NOMO-1 treated with DMSO at 0.1 percent for 48 hours (cell line): ENCODE results near the gene RANGAP1.

Experiments used
- DNase-seq: peaks from one replicate; lab custom pipeline; 2025; ENCODE audit not compliant: unreplicated experiment; lab: John Stamatoyannopoulos, UW

RANGAP1 gene

GRCh38 chr22:41238570-41239442 is 47.2 kb downstream of the RANGAP1 start:
- no peak for DNase-seq

GRCh38 chr22:41237707-41238569 is 48.0 kb downstream of the RANGAP1 start:
- peak; percentile 75 for DNase-seq

DNA sequence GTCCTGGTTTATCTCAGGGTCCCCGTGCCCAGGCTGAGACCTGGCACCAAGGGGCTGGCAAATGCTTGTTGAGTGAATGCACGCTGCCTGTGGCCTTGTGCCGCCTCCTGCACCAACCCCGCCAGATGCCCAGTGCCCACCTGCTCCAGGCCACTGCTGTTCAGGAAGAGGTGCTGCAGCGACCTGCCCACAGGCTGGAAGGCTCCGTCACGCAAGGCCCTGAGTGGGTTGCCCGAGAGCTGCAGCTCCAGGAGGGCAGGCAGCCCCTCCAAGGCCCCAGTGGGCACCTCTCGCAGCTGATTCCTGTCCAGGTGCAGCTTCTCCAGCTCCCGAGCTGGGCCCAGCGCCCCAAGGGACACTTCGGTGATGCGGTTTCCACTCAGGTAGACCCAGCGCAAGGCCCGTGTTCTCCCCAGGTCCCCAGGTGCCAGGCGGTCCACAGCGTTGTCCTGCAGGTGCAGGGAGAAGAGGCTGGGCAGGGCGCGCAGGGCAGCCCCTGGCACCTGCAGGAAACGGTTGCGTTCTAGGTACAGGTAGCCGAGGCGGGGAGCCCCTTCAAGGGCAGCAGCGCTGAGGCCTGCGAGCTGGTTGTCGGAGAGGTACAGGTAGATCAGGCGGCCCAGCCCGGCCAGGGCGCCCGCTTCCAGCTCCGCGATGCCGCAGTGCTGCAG is 48.8 kb downstream of the RANGAP1 start:
- no peak for DNase-seq

DNA sequence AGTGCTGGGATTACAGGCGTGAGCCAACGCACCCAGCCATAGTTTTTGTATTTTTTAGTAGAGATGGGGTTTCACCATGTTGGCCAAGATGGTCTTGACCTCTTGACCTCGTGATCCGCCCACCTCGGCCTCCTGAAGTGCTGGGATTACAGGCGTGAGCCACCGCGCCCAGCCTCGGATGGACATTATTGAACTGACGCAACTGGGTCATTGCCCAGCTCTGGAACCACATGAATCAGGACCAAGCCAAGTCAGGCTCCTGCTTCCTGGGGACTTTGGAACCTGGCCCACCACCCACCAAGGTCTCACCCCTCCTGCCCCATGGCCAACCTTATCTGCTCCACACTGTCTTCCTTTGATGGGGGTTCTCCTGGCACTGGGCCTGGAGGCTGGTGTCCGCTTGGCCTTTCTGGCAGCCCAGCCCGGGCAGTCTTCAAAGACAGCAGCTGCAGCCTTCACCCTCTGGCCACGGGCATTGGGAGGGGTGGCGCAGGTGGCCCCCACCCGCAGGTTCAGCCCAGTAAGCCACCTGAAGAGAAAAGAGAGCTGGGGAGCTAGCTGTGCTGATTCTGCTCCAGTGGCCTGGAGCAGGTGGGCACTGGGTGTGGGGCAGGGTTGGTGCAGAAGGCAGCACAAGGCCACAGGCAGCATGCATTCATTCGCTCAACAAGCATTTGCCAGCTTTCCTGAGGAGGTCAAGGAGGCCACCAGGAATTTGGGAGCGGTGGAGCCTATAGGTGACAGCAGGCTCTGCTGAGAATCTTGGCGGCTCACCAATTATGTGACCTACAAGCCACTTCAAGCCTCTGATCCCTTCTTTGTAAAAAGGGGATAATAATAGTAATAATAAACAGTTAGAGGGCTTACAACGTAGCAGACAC is 50.9 kb downstream of the RANGAP1 start:
- DNase-seq = no peak

DNA sequence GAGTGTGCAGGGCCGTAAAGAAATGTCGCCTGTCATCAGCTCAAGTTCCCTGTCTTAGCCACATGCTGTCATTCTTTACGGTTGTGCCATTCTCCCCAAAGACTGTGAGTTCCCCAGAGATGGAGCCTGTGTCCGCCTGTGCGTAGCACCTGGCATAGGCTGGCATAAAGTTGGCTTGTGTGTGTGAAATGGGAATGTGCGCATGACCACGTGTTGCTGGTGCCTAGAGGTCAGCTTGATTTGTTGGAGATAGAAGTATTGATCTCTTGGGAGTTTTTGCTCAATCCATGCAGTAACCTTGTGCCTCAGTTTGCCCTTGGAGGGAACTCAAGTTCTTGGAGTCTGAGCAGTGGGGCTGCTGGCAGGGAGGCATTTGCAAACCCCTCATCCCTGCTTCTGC is 54.6 kb downstream of the RANGAP1 start:
- DNase-seq = no peak

DNA sequence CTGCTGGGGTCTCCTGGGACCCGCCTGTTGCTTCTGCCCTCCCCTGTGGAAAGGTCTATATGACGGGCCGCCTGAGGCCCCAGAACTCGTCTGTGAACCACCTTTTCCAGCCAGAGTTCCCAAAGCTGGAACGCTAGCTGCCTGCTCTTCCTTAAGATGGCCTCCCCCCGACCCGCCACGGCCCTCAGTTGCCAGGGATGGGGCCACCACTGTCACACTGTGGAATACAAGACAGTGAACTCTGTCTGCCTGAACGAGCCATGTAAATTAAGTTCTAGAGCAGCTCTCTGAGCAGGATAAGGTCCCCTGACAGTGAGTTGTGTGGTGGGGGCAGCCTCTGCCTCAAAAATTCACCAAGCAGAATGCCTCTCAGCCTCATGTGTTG is 55.6 kb downstream of the RANGAP1 start:
- DNase-seq = no peak

DNA sequence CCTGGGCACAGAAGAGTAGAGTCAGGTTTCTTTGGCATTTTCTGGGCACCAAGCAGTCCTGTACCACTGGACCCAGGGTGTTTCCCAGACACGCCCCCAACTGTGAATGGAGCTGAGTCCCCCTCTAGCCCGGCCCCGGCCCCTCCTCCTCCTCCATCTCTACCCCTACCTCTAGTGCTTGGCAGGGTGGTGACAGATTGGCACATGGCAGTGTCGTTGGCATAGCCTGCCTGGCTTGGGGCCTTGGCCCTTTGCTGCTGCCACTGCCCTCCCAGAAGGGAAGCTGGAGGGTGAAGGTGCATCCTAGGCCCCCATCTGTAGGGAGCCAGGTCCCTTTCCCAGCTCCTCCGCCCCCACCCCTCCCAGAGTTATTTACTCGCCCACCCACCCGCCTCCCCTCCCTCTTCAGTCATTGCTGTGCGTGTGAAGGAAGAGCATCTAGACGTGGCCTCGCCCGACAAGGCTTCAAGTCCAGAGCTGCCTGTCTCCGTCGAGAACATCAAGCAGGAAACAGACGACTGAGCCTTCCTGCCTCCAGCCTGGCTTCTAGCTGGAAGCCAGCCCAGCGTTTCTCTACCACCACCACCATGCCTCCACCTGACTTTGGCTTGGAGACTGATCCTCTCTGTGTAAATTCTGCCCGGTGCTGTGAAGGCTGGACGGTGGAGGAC is 56.1 kb downstream of the RANGAP1 start:
- no peak for DNase-seq

- no peak for DNase-seq
These were observed 56.8 kb downstream of the RANGAP1 start for GRCh38 chr22:41229215-41229614.

GRCh38 chr22:41226723-41227655 is 59.0 kb downstream of the RANGAP1 start:
- no peak for DNase-seq

DNA sequence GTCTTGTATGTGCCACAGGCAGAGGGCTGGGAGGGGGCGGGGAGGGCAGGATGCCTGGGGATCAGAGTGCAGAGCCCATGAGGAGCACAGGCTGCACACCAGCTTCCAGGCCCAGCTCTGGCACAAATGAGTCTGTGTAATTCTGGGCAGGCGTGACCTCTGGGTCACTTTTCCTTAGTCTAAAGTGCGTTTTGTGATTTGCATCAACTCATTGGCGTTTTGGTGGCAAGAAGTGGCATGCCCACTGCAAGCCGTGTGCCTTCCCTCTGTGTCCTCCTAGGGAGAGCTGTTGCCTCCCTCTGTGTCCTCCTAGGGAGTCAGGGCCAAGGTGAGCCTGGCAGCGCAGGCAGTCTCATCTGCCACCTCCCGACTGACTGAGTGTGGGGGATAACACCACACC is 62.5 kb downstream of the RANGAP1 start:
- no peak for DNase-seq

DNA sequence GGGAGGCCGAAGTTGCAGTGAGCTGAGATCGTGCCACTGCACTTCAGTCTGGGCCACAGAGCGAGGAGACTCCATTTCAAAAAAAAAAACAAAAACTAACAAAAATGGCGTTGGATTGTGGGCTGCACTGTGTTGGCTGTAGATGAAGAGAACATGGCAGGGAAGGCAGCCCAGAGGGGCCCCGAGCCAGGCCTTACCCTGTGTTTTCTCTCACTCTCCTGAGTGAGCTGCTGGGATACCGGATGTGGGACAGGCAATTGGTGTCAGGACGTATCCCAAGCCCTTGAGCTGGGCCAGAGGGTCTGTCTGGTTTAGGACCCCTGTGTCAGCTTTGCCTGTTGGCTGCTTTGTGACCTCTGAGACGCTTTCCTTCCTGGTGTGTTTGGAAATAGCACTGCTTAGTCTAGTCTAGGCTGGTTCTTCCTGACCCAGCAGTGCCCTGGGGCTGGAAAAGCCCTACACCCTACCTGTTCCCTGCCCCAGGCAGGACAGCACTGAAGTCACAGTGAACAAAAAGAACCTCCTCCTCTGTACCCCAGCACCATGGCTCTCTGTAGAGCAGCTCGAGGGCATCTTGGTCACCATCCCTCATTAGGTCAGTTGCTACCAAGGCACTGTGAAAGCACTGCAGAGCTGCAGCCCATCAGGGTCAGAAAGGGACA is 63.0 kb downstream of the RANGAP1 start:
- DNase-seq = no peak

DNA sequence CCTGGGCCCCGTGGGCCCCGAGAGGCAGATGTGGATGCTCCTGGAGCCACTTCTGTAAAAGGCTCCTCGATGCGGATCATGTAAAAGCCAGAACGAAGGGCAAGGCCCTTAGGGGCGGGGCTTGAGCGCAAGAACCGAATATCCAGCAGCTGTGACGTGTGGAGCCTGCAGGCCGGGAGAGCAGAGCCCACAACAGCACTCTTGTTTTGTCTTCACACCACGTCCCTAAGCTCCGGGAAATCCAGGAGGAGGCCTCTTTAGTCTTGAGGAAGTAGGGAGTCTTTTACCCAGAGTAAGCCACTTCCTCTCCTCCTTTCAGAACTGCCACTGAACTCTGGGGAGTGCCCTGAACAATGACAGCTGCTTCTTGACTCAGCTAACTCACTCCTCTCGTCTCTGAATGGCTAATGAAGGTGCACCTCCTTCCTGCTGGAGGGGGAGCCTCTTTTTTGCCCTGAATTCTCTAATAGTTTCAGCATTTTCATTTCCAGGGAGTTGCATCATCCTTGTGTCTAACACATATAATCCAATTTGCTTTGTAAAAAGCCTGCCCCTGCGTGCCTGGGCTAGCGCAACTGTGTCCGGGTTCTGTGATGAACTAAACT is 68.3 kb downstream of the RANGAP1 start:
- DNase-seq = peak; percentile 95

DNA sequence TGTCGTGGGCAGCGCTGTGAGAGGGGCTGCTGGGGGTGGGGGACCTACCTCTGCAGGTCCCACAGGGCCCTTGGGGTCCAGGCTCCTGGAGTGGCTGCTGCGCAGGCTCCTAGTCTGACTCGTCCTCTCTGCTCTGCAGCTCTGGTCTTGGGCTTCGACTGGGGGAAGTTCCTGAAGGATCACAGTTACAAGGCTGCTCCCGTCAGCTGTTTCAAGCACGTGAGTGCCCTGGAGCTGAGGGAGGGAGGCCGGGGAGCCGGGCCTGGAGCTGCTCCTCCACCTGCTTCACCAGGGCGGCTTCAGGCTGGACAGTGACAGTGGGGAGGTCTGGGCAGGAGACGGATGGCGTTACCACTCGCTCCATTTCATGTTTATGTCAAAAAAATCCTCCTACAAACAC is 69.0 kb downstream of the RANGAP1 start:
- no peak for DNase-seq

- DNase-seq = no peak
These were observed 70.1 kb downstream of the RANGAP1 start for GRCh38 chr22:41215926-41216325.

DNA sequence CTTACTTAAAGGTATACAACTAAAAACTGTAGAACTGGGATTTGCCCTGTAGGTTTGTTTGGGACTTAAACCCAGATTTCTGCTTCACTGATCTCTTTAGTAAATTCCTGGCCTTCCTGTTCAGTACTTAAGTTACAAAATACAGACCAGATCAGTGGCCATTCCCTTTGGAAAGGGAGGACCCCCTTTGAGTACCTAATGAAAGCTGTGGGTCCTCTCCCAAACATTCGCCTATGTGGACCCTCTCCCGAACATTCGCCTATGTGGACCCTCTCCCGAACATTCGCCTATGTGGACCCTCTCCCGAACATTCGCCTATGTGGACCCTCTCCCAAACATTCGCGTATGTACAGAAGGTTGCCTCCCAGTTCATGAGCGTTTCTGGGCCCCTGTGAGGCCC is 70.6 kb downstream of the RANGAP1 start:
- DNase-seq = no peak

- no peak for DNase-seq
These were observed 79.3 kb downstream of the RANGAP1 start for GRCh38 chr22:41206719-41207118.

- peak; percentile 92 for DNase-seq
These were observed 80.7 kb downstream of the RANGAP1 start, which contains the start of gene L3MBTL2 for GRCh38 chr22:41204992-41205900. Gene L3MBTL2, plus strand, starts transcription at chr22:41205312. Its CDS starts 51 bp downstream, at chr22:41205363.
